ENCODE data around the gene ASPN. TPM values are rescaled to one million over a fixed set of nuclear protein-coding genes. Genes with fewer than 3 reads are reported as not detected.
A peak's percentile ranks its signal among the peaks of the same experiment; 100 is the strongest.

ASPN gene
- polyA plus RNA-seq, 4 donors: 8.5 to 21.1 (median 14.9) TPM

DNA sequence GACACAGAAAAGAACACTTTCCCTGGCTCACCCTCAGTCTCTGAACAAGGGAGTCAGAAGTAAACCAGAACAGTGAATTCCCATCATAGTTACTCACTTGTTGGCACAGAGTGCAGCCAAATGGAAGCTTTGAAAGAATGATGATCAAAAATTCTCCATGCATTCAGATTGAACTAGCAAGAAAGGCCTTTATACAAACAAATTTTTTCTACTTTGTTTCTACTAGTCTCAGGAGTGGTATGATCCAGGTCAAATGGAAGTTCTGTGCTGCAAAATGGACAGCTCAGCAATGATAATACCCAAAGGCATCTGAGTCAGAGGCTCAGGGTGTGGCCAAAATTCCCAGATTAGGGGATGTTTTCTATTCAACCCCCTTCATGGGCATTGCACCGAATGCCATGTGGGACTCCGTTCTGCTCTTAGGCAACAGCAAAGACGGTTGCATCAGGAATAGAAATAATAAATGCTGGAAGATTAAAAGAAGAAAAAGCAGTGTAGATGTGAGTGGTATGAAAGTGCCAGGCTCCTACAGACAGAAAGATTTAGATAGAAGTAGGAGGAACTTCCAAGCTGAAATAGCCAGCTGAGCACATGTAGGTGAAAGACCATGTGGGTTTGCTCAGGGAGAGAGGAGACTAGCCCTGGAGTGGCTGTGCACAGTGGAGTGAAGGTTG, 24.0 kb upstream of the ASPN start:
- no peak for DNase-seq (ENCODE audit: low read depth in 4 of 4, low spot score in 2 of 4)

DNA sequence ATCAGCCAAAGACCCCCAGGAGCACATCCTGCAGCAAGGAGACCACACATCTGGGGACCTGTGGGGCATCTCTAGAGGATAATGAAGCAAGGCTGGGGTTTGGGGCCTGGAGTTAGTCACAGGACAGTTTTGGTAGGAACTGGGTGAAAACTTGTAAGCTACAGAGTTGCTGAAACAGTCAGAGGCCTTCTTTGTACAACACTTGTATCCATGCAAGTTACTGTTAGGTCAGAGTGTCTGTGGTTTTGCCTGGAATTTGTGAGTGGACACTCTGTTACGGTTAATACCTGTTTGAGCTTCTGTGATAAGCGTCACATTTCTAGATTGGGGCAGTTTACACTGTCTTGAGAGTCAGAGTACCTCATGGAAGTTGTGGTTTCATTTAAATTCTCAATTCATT, 22.6 kb upstream of the ASPN start:
- no peak for DNase-seq (ENCODE audit: low read depth in 4 of 4, low spot score in 2 of 4)

DNA sequence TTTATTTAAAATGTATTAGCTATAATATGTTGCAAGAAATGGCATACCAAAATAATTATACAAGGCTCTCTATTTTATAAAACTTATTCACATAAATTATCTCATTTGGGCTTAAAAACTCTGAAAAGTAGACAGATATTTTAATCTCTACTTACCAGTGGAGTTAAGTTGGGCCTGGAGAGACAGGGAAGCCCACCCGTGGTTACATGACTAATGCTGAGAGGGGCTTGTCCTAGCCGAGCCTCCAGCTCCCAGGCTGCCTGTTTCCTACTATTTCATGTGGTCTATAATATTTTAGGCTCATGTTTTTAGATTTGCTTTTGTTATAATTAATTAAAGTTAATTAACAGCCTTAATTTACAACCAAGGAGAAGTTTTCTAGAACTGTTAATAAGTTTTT, 20.9 kb upstream of the ASPN start:
- no peak for DNase-seq (ENCODE audit: low read depth in 4 of 4, low spot score in 2 of 4)

DNA sequence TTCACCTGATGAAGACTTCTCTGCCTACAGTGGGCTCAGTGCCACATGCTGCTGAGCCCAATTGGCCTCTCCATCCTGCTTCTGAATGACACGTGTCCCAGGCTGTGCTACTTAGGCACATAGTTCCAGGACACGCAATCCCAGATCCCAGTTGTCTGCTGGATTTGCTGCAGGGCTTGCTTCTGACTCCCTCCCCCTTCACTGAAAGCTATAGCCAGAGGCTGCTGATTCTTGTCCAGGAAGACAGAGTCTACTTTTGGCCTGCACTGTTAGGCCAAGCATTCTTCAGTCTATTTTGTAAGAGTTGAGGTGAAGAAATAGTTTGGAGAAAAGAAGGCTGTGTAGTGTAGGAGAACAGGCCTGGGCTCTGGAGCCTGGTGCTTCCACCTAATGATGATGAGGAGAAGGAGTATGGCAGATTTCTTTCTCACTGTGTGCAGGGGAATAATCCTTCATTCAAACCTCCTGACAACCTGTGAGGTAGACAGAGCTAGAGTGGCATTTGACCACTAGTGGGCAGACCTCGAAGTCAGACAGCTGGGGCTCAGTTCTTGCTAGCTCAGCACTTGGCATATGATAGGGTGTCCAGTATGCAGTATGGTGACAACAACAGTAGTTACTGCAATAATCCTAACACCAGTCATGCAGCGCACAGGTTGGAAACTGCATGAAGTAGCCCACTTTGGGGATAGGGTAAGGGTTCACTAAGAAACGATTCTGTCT, 19.5 kb upstream of the ASPN start:
- no peak for DNase-seq (ENCODE audit: low read depth in 4 of 4, low spot score in 2 of 4)

DNA sequence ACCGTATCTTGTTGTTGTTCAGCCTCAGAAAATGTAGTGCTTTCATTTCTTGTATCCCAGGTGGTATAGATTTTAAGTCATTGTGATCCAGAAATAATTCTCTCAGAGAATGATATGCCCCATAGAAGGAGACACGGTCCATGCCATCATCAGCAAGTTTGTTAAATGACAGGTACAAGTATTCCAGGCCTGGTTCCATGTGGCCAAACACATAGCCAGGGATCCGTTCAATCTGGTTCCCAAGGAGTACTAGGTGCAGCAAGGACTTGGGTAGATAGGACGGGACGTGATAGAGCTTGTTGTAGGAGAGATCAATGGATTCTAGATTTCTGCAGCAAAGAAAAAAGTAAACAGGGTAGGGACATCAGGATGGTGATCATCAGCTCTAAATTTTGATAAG, 18.4 kb upstream of the ASPN start:
- no peak for DNase-seq (ENCODE audit: low read depth in 4 of 4, low spot score in 2 of 4)

DNA sequence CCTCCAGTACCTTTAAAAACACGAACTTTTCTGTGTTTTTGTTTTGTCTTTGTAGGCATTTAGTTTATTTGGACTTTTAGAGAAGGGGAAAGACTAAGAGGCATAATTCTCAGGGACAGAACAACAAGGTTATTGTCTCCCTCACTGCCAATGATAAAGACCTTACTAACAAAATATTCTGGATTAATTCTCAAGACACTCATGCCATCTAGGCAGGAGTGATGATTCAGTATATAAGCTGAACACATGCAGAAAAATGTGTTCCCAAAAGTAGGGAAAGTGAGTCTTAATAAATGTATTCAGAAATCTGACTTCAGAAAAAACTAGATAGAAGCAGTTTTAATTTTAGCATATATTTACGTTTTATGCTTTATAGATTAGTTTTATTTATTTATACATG, 17.4 kb upstream of the ASPN start:
- no peak for DNase-seq (ENCODE audit: low read depth in 4 of 4, low spot score in 2 of 4)

DNA sequence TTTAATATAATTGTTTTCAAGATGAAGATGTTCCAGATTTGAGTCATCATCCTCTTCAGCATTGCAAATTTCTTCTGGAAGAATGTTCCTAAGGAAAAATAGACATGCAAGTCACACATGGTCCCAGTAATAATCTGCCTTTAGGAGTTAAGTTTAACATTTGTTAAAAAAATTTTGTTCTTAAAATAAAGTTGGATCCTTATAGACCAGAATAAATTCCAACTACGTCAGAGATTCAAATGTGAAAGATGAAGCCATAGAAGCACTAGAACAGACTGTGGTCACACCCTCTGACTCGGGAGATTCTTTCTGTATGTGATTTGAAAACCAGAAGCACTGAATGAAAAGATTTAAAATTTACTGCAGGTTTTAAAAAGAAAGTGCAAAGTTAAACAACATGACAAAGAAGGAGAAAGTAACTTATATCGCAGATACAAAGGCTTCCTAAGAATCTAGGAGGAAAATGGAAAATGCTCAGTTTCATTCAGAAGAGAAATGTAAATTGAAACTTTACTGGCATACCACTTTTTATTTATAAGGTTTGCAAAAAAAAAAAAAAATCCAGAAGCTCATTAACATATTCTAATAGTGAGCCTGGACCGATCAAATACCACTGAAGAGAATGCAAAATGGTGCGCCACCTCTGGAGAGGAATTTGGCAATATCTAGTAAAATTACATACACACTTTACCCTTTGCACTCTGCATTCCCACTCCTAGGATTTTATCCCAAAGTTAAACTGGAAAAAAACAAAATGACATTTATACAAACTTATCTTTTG, 14.3 kb upstream of the ASPN start:
- DNase-seq (ENCODE audit: low read depth in 4 of 4, low spot score in 2 of 4): no peak

DNA sequence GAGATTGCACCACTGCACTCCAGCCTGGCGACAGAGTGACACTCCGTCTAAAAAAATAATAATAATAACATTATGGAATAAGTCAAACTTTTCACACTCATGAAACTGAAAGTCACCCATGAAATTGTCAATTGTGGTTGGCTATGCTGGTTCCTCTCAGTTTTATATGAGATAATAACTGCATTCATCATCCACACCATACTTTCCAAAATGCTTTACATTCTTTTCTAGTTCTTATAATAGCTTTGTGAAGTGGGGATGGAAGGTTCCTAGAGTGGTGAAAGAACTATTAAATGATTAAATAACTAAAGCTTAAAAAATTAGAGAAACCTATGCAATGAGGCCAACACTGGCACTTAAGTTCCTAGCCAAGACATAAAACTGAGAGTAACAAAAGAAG, 12.6 kb upstream of the ASPN start:
- no peak for DNase-seq (ENCODE audit: low read depth in 4 of 4, low spot score in 2 of 4)

DNA sequence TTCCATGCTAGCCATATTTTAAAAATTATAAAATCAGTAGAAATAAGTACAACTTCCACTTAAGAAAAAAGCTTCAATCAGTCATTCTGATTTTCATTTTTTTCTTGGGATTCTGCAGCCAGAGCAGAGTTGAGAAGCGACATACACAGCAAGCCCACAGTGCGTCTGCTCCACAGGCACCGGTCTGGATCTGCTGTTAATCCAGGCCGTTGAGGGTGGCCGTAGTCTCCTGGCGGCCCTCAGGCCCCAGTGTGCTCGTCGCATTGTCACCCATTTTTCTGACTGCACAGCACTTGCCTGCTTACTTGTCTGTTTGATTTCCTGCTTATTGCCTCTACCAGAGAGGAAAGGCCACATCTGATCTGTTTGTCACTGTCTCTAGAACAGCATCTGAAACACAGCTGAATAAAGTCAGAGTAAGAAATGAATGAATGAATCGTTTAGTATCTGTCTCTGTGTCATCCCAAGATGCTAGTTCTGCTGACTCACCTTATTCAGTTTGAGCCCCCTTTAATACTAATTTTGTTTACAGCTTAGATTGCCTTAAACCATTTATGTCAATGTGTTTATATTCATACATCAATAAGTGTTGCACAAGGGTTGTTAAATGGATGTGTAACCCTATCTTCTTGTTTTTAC, 11.6 kb upstream of the ASPN start:
- DNase-seq (ENCODE audit: low read depth in 4 of 4, low spot score in 2 of 4): no peak

DNA sequence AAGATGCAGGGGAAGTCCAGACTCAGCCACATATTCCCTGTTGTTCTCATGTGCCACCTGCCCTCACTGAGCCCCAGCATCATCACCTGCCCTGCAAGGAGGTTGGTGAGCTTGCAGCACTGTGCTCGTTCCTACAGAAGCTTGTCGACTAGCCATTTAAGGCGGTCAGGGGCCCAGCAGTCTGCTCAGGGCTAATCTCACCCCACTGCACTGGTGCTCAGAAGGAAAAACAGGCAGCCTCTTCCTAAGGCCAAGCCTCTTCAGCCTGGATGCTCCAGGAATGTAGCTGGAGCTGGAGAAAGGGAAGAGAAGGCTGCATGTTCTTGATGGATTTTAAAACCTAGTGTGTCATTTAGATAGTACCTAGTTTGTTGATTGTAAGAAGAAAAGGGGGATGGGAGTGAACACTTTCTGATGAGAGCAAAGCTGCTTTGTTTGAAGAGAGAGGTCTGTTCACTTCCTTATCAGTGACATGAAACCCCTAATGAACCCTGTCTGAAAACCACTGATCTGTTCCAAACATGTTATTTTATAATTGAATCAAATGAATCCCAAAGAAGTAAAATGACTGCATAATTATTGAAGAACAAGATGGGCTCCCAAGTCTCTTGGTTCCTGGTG, 10.6 kb upstream of the ASPN start:
- no peak for DNase-seq (ENCODE audit: low read depth in 4 of 4, low spot score in 2 of 4)

DNA sequence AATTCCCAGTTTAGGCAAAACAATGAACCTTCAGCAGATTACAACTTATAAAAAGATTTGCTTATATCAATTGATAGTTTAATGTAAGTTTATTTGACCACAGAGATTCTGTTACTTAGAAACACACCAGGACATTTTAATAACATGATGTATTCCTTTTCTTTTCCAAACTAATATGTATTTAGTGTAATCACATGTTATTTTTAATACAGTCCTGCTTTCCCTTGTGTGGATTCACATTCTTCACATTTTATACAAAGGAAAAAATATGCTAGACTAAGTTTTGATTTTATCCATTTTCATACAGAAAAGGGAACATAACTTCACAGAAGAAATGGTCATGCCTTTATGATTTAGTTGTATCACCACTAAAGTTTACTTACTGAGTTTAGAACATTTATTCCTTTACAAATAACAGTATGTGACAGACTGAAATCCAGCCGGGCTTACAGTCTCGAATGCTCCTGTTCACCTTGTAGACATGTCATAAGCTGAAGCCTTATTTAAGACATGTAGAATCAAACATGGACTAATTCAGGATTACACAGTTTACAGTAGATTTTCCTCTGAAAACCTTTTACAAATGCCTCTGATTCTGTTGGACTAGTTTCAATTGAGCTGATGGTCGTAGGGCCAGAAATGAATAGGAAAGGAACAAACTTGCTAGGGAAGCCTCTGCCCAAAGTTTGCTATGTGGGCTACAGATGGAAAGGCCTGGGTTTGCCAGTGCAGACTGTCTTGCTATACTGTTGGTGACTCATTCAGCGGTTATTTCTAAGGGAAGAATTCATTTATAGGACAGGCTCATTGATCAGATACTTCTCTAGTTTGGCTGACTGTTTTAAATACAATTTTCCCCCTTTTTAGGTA, 6.6 kb upstream of the ASPN start:
- no peak for DNase-seq (ENCODE audit: low read depth in 4 of 4, low spot score in 2 of 4)

DNA sequence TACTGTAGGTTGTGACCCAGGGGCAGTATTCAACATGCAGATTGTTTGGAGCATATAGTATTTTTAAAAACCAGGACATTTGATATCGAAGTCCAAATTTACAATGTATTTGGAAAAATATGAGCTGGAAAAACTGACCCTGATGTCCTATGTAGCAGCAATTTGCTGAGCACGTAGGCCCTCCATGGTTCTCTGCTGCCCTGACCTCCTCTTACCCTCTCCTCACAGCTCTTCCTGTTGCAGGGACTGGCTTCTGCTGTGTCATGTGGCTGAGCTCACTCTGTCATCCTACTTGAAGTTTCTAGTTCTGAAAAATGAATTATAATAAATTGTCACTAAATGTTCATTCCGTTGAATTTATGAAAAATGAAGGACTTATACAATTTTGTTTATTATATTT, 4.1 kb upstream of the ASPN start:
- DNase-seq (ENCODE audit: low read depth in 4 of 4, low spot score in 2 of 4): no peak

DNA sequence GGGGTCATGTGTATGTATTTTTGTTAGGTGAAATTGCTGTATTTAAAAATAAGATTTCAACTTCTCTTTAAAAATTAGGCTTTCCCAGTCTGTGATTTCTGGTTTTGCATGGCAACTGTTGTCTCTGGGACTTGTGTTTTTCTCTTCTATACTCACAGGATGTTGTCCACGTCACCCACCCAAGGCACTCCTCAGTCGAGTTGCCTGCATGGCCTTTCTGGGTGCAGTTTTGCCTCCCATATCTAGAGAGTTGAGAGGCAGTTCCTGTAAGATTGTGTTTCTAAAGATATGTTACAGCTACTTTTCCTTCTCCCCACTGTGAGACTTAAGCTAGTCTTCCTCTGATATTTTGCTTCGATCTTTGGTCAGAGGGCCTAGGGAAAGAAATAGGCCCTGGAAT, 2.3 kb upstream of the ASPN start:
- no peak for DNase-seq (ENCODE audit: low read depth in 4 of 4, low spot score in 2 of 4)

DNA sequence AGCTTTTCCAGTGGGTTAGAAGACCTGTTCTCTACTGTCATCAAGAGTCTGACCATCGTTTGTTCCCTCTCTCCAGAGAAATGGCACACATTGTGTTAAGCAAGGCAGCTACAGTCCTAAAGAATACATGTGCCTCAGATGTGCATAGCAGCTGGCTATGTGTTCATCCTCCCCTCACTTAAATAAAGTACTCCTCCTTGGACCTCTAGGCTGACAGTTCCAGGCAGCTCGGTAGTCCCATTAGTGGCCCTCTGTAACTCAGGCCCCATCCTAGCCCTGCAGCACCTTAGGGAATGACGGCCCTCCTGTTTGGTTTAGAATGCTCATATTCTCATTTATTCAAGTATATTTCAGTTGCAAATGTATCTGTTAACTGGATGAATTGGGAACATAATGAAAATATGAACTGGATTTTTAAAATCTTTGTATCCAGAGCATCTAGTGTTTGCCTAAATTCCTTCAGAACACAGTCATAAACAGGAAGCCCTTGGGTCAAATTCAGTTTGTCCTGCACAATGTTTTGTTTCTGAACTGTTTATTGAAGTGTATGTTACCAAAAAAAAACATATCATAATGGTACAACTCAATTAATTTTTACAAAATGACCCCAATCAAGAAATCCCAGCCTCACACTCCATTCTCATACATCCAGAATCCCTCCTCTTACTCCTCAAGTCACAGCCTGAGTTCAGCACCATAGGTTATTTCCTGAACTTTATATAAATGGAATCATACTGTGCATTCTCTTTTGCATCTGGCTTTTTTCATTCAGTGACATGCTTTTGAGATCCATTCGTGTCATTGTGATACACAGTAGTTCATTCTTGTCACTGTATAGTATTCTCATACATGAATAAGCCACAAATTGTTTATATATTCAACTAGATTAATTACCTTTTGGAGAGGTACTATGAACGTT, 1.6 kb upstream of the ASPN start:
- no peak for DNase-seq (ENCODE audit: low read depth in 4 of 4, low spot score in 2 of 4)

DNA sequence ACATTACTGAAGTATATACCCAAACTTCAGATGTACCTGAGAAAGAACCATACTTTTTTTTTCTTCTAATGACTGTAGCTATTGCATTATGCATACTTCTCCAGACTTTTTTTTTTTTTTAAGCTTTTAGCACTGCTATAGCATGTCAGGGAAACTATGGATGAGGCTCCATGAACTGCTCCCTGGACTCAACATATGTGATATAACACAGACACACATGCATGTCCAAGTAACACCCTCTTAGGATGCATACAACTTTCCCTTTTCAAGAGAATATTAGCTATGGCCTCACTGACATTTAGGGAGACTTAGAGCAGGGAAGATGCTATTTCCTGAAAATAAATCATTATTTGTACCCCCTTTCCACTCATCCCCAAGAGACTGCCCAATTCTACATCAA, 499 bp upstream of the ASPN start:
- DNase-seq (ENCODE audit: low read depth in 4 of 4, low spot score in 2 of 4): no peak

DNA sequence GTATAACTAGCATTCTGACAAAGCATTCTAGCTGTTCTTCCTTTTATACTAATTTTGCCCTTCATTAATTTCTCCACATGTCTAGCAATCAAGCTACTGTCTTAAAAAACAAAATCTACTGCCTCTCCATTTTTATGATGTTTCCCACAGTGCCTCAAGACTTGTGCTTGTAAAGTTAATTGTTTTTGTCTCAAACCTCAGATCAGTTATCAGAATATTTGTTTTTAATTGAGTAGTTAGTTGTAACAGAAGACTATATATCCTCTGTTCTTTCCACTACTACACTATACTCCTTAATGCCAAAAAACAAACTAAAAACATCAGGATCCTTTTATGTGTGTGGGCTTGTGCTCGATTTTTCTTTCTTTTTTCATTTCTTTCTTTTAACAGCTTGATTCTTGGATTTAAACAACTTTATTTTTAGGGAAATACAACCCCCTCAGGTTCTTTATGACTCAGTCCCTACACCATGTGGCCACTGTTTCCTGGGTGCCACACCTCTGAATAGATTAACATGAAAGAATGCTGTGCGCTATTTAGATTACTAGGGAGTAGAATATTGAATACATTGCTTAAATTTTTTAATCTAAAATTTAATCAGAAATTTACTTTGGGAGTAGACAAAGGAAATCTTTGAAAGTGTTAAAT, 1.2 kb downstream of the ASPN start:
- DNase-seq (ENCODE audit: low read depth in 4 of 4, low spot score in 2 of 4): peak in 1 of 4 donors; percentile 47

DNA sequence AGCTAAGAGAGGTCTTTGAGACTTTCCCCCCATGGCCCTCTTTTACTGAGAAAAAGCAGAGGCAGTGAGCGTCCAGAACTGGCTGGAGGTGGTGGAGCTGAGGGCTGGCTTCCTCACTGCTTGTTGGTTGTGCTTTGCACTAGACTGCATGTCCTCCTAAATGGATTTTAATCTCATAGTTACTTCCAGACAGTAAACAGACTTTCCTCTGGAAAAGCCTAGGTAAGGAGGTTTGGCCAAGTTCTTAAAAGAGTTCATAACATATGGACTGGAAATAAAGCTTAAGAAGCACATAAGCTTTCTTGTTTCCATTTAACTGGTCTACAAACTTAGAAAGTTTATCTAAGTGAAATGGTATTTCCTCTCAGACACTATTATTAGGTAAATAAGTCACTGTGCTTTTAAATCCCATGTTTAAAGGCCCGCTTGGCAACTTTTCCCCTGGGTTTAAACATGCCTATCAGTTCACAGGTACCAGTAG, 2.0 kb downstream of the ASPN start:
- no peak for DNase-seq (ENCODE audit: low read depth in 4 of 4, low spot score in 2 of 4)

DNA sequence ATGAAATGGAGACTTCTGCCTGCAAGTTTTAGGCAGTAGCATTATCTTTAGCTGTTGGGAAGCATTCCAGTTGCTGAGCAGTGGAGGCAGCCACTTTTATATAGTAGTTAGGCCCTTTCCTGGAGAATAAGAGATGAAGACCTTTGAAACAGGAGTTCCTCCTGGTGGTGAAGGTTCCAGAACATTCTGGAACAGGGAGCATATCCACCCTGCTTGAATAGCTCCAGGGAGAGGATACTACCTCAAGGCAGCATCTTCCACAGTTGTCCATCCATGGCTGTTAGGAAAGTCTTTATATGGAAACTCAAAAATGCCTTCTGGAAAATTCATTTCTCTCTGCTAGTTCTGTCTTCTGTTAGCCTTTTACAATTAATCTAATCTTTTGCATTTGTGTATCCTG, 3.0 kb downstream of the ASPN start:
- no peak for DNase-seq (ENCODE audit: low read depth in 4 of 4, low spot score in 2 of 4)
